Ishikawa (cell line): ENCODE data around the gene PRKCE.

Experiments
- CEBPB ChIP-seq: IDR thresholded peaks from 2 replicates; pipeline ENCODE4 v1.6.1; 2012
- CREB1 ChIP-seq: IDR thresholded peaks from 2 replicates; pipeline ENCODE4 v1.6.1; 2012; ENCODE audit warnings: low read depth
- EGR1 ChIP-seq: IDR thresholded peaks from 2 replicates; pipeline ENCODE4 v1.6.1; 2012
- EP300 ChIP-seq: IDR thresholded peaks from 2 replicates; pipeline ENCODE4 v1.6.1; 2012; ENCODE audit warnings: borderline replicate concordance
- FOXM1 ChIP-seq: IDR thresholded peaks from 2 replicates; pipeline ENCODE4 v1.6.1; 2012; ENCODE audit warnings: low read depth, borderline replicate concordance
- MAX ChIP-seq: IDR thresholded peaks from 2 replicates; pipeline ENCODE4 v1.6.1; 2012
- NFIC ChIP-seq: IDR thresholded peaks from 2 replicates; pipeline ENCODE4 v1.6.1; 2012
- RAD21 ChIP-seq: IDR thresholded peaks from 2 replicates; pipeline ENCODE4 v1.6.1; 2012; ENCODE audit warnings: low read depth
- TAF1 ChIP-seq: IDR thresholded peaks from 2 replicates; pipeline ENCODE4 v1.6.1; 2012; ENCODE audit warnings: low read depth, mild to moderate bottlenecking
- TCF12 ChIP-seq: IDR thresholded peaks from 2 replicates; pipeline ENCODE4 v1.6.1; 2012; ENCODE audit warnings: low read depth
- TEAD4 ChIP-seq: IDR thresholded peaks from 2 replicates; pipeline ENCODE4 v1.6.1; 2012
- USF1 ChIP-seq: IDR thresholded peaks from 2 replicates; pipeline ENCODE4 v1.6.1; 2012
- YY1 ChIP-seq: IDR thresholded peaks from 2 replicates; pipeline ENCODE4 v1.6.1; 2012; ENCODE audit warnings: low read depth
- ZBTB7A ChIP-seq: IDR thresholded peaks from 2 replicates; pipeline ENCODE4 v1.6.1; 2012; ENCODE audit warnings: low read depth
- TF ChIP-seq, protein P1 (sequence below): IDR thresholded peaks from 2 replicates; pipeline ENCODE4 v1.6.1; 2012; ENCODE audit warnings: low read depth, mild to moderate bottlenecking

Gene PRKCE

DNA sequence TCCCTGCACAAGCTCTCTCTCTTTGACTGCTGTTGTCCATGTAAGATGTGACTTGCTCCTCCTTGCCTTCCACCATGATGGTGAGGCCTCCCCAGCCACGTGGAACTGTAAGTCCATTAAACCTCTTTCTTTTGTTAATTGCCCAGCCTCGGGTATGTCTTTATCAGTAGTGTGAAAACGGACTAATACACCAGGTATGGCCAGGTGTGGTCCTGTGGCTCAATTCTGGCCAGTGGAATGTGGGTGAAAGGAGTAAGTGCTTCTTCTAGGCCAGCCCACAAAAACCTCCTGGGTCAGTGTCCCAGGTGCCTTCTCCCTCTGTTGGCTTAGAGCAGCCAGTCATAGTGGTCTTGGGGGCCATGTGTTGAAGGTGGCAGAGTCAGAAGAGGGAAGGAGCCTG lies 57.0 kb downstream of the PRKCE start:
- TF ChIP-seq CREB1 (no peak), RAD21 (no peak), EP300 (no peak), NFIC (no peak), CEBPB (no peak), EGR1 (no peak), ZBTB7A (no peak), FOXM1 (no peak), USF1 (no peak), TCF12 (no peak), TEAD4 (no peak), MAX (no peak), TAF1 (no peak), YY1 (no peak)
- TF ChIP-seq, protein P1, sequence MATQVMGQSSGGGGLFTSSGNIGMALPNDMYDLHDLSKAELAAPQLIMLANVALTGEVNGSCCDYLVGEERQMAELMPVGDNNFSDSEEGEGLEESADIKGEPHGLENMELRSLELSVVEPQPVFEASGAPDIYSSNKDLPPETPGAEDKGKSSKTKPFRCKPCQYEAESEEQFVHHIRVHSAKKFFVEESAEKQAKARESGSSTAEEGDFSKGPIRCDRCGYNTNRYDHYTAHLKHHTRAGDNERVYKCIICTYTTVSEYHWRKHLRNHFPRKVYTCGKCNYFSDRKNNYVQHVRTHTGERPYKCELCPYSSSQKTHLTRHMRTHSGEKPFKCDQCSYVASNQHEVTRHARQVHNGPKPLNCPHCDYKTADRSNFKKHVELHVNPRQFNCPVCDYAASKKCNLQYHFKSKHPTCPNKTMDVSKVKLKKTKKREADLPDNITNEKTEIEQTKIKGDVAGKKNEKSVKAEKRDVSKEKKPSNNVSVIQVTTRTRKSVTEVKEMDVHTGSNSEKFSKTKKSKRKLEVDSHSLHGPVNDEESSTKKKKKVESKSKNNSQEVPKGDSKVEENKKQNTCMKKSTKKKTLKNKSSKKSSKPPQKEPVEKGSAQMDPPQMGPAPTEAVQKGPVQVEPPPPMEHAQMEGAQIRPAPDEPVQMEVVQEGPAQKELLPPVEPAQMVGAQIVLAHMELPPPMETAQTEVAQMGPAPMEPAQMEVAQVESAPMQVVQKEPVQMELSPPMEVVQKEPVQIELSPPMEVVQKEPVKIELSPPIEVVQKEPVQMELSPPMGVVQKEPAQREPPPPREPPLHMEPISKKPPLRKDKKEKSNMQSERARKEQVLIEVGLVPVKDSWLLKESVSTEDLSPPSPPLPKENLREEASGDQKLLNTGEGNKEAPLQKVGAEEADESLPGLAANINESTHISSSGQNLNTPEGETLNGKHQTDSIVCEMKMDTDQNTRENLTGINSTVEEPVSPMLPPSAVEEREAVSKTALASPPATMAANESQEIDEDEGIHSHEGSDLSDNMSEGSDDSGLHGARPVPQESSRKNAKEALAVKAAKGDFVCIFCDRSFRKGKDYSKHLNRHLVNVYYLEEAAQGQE = no peak

GRCh38 chr2:45709137-45709536 lies 57.7 kb downstream of the PRKCE start:
- TF ChIP-seq YY1 = no peak
- TF ChIP-seq TCF12 = no peak
- no peak for TF ChIP-seq USF1
- TF ChIP-seq, protein P1 = no peak
- no peak for TF ChIP-seq MAX
- TF ChIP-seq TEAD4 = no peak
- no peak for TF ChIP-seq CEBPB
- no peak for TF ChIP-seq NFIC

GRCh38 chr2:45710468-45710867 lies 59.0 kb downstream of the PRKCE start:
- no peak for TF ChIP-seq FOXM1
- no peak for TF ChIP-seq MAX

- TF ChIP-seq TCF12 (no peak), EP300 (no peak), EGR1 (no peak), TAF1 (no peak), RAD21 (no peak), CREB1 (no peak), TEAD4 (no peak), CEBPB (no peak), ZBTB7A (no peak), YY1 (no peak), NFIC (no peak), MAX (no peak), USF1 (no peak), FOXM1 (no peak)
- TF ChIP-seq, protein P1 = no peak
Measured at GRCh38 chr2:45711224-45711623, 59.7 kb downstream of the PRKCE start.
